Measurements from ENCODE around the gene GDF15. TPM values are rescaled to one million over a fixed set of nuclear protein-coding genes. Genes with fewer than 3 reads are reported as not detected.

GDF15 gene
- total RNA-seq, 3 donors from 2014 or later: 13.8 to 28.2 (median 20.4) TPM

GRCh38 chr19:18340990-18341868, 44.7 kb upstream of the GDF15 start:
- peak; percentile 83 for ATAC-seq
- H3K9me3 ChIP-seq: no peaks in the 10 kb centered on the region
- peak overlapping the region; percentile 65 for H3K4me3 ChIP-seq
- peaks cover 15% of the 10 kb centered on the region for H3K4me1 ChIP-seq (ENCODE audit: low read depth)
- intact Hi-C loops (cut with DNase I, micrococcal nuclease): loop anchor here (10.0 kb wide), 1 partner anchor 64 kb away; no protein-coding TSS in a partner anchor
- peak; percentile 76 to 86 (median 85) for DNase-seq
- H3K36me3 ChIP-seq (ENCODE audit: low read depth): no peaks in the 10 kb centered on the region
- TF ChIP-seq CTCF (IDR thresholded peaks at IDR 0.05): no peak

- intact Hi-C loops (cut with DNase I, micrococcal nuclease): loop anchor here (10.0 kb wide), 1 partner anchor 63 kb away; no protein-coding TSS in a partner anchor
- no peak for DNase-seq
Observed at GRCh38 chr19:18342090-18342632, 43.8 kb upstream of the GDF15 start.

GRCh38 chr19:18344582-18344950, 41.4 kb upstream of the GDF15 start:
- no peaks in the 10 kb centered on the region for H3K9me3 ChIP-seq
- H3K4me3 ChIP-seq: no peak overlapping the region
- peaks cover 15% of the 10 kb centered on the region for H3K4me1 ChIP-seq (ENCODE audit: low read depth)
- TF ChIP-seq CTCF (IDR thresholded peaks at IDR 0.05): no peak
- ATAC-seq (no peak), DNase-seq (no peak)
- no peaks in the 10 kb centered on the region for H3K36me3 ChIP-seq (ENCODE audit: low read depth)
- intact Hi-C loops (cut with DNase I, micrococcal nuclease): loop anchor here (10.0 kb wide), 1 partner anchor 60 kb away; no protein-coding TSS in a partner anchor

More at GRCh38 chr19:18342090-18342632, 43.8 kb upstream of the GDF15 start:
- H3K9me3 ChIP-seq: no peaks in the 10 kb centered on the region
- H3K36me3 ChIP-seq (ENCODE audit: low read depth): no peaks in the 10 kb centered on the region
- H3K4me3 ChIP-seq: no peak overlapping the region
- ATAC-seq: no peak
- TF ChIP-seq CTCF (IDR thresholded peaks at IDR 0.05): no peak
- peaks cover 15% of the 10 kb centered on the region for H3K4me1 ChIP-seq (ENCODE audit: low read depth)

- Histone ChIP-seq H3K4me1 (ENCODE audit: low read depth) (peaks cover 11% of the 10 kb centered on the region), H3K4me3 (no peak overlapping the region), H3K9me3 (no peaks in the 10 kb centered on the region), H3K36me3 (ENCODE audit: low read depth) (no peaks in the 10 kb centered on the region)
- no peak for ATAC-seq
- no peak for TF ChIP-seq CTCF (IDR thresholded peaks at IDR 0.05)
- no peak for DNase-seq
- intact Hi-C loops (cut with DNase I, micrococcal nuclease): loop anchor here (10.0 kb wide), 1 partner anchor 60 kb away; no protein-coding TSS in a partner anchor
Observed at GRCh38 chr19:18345296-18345695, 40.7 kb upstream of the GDF15 start.

GRCh38 chr19:18346091-18346490, 39.9 kb upstream of the GDF15 start:
- Histone ChIP-seq H3K9me3 (no peaks in the 10 kb centered on the region), H3K4me1 (ENCODE audit: low read depth) (peaks cover 11% of the 10 kb centered on the region), H3K36me3 (ENCODE audit: low read depth) (no peaks in the 10 kb centered on the region), H3K4me3 (no peak overlapping the region)
- TF ChIP-seq CTCF (IDR thresholded peaks at IDR 0.05): no peak
- ATAC-seq (peak; percentile 54), DNase-seq (peak in 2 of 3 donors; percentile 56 to 60)
- intact Hi-C loops (cut with DNase I, micrococcal nuclease): loop anchor here (10.0 kb wide), 1 partner anchor 59 kb away; no protein-coding TSS in a partner anchor
